ENCODE measurements around the gene QRFPR.
A peak's percentile ranks its signal among the peaks of the same experiment; 100 is the strongest.
"Not testable (repeated sequence)": the region's sequence is repeated elsewhere in the genome, so short reads cannot be mapped to it uniquely, and the experiment has no call there.

Gene QRFPR

DNA sequence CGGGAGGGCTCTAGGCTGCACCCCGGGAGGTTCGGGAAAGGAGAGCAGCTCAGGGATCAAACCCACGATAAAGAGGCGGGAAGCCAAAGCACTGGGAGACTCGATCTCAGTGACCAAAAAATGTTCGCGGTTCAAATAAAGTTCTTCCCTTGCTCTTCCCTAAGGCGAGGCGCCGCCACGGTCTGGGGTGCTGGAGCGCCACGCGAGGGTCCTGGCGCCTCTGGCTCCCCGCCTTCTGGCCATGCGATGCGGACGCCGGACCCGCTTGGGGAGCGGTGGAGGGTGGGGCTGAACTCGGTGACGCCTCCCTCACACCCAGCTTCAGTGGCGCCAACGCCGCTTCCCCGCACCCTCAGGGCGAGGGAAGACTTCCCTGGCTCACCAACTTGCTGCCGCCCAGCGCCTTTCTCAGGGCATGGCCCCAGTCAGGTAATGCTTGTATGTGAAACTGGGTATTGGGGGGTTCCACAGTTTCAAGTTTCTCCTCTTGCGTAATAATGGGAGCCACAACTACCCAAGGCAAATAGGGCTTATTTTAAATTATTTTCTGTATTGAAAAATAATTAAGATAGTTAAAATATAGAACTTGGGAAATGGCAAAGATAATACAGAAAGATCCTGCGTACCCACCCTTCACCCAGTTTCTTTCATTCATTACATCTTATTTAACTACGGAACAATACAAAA is at the start of gene QRFPR:
Gene QRFPR (minus strand): TSS at position 243 of the 687 bp plus-strand sequence. CDS start 371 bp downstream, outside the sequence.
- ATAC-seq, result peak; percentile 55

DNA sequence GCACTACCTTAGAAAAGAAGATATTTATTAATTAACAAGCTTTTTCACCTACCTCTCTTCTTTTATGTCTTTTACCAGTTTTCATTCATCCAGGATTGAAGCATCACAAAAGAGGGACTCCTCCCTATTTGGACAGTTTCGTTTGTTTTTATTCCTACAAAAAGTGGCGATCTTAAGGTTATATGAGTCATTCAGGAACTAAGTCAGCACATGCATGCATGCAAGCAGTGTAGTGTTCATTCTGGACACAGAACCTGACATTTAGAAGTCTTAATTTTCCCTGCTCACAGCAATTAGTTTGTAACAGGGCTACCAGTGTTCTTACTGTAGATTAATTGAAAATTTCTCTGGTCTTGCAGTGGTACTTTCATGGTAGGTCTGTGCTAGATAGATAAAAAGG is 47.9 kb upstream of the QRFPR start:
- Mint-ChIP-seq H3K4me3 (no peak overlapping the region), H3K9me3 (no peaks in the 10 kb centered on the region), H3K36me3 (no peaks in the 10 kb centered on the region), H3K27ac (no peak overlapping the region), H3K4me1 (no peaks in the 10 kb centered on the region)
- no peak for ATAC-seq
- no peak for DNase-seq (ENCODE audit: low spot score in 2 of 2)

More for the DNA sequence above, at the start of gene QRFPR:
- Mint-ChIP-seq H3K9me3 (no peaks in the 10 kb centered on the region), H3K4me3 (peak within 1 kb of the TSS; percentile 55), H3K27ac (no peak within 1 kb of the TSS), H3K4me1 (peaks cover 8% of the 10 kb centered on the region), H3K36me3 (no peaks in the 10 kb centered on the region)
- DNase-seq (ENCODE audit: low spot score in 2 of 2), result no peak

DNA sequence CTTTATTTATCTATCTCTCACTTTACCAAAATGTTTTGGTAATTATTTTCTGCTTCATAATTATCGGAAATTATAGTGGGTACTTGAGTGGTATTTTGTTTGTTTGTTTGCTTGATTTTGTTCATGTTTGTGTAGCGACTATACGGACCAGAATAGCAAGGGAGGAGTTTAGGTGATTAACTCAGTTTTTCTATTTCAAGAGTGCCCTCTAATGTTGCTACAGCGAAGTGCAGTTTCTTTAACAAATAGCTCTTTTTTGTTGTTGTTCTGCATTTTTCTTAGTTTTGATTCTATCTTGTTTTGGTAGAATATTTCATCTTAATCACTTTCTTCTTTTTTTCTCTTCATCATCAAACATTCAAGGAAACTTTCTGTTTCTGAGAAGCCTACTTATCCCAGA is 40.8 kb upstream of the QRFPR start:
- no peaks in the 10 kb centered on the region for H3K36me3 Mint-ChIP-seq
- ATAC-seq (no peak), DNase-seq (ENCODE audit: low spot score in 2 of 2) (no peak)
- no peak overlapping the region for H3K27ac Mint-ChIP-seq
- H3K4me1 Mint-ChIP-seq, result no peaks in the 10 kb centered on the region
- H3K4me3 Mint-ChIP-seq, result no peak overlapping the region
- no peaks in the 10 kb centered on the region for H3K9me3 Mint-ChIP-seq

DNA sequence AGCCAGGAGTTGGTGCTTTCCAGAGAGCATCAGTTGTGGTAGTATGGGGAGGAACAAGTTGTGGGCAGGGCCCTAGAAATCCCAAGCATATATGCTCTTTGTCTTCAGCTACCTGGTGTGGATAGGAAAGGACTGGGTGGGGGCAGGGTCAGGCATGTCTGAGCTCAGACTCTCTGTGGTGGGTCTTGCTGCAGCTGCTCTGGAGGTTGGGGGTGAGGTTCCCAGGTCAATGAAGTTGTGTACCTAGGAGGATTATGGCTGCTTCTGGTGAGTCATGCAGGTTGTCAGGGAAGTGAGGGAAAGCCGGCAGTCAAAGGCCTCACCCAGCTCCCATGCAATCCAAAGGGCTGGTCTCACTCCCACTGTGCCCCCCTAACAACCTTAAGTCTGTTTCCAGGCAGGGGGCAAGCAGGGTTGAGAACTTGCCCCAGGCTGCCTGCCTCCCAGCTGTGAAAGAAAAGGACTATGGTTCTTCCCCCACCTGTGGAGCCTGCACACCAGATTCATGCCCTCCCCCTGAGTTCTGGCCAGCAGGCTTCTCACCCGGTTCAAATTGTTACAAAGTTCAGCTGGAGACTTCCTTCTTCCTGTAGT is 30.4 kb upstream of the QRFPR start:
- H3K36me3 Mint-ChIP-seq, result no peaks in the 10 kb centered on the region
- H3K27ac Mint-ChIP-seq, result no peak overlapping the region
- DNase-seq (ENCODE audit: low spot score in 2 of 2), result no peak
- peaks cover 3% of the 10 kb centered on the region for H3K9me3 Mint-ChIP-seq
- H3K4me1 Mint-ChIP-seq, result no peaks in the 10 kb centered on the region
- H3K4me3 Mint-ChIP-seq, result no peak overlapping the region
- ATAC-seq, result no peak

DNA sequence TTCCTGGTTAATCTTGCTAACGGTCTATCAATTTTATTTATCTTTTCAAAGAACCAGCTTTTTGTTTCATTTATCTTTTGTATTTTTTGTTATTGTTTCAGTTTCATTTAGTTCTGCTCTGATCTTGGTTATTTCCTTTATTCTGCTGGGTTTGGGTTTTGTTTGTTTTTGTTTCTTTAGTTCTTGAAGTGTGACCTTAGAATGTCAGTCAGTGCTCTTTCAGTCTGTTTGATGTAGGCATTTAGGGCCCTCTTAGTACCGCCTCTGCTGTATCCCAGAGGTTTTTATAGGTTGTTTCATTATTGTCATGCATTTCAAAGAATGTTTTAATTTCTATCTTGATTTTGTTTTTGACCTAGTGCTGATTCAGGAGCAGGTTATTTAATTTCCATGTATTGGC is 27.7 kb upstream of the QRFPR start:
- not testable (repeated sequence) for H3K4me1 Mint-ChIP-seq, H3K36me3 Mint-ChIP-seq

DNA sequence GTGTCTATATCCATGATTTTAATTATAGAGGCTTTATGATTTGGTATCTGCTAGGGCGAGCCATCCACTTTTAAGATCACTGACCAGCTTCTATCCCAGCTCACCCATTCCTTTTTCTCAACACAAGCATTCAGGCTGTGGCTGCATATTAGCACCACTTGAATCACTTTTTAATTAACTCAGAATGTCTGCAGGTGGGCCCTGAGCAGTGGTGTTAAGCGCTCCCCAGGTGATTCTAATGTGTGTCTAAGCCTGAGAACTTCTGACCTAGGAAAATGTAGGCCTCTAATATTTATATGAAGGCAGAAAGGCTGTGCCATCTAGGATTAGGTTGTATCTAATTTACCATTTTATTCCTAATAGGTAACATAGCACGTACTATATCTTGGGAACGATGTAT is 19.8 kb upstream of the QRFPR start:
- ATAC-seq, result no peak
- Mint-ChIP-seq H3K36me3 (no peaks in the 10 kb centered on the region), H3K9me3 (no peaks in the 10 kb centered on the region), H3K27ac (no peak overlapping the region), H3K4me3 (no peak overlapping the region), H3K4me1 (no peaks in the 10 kb centered on the region)
- no peak for DNase-seq (ENCODE audit: low spot score in 2 of 2)

More for the DNA sequence above, 27.7 kb upstream of the QRFPR start:
- H3K27ac Mint-ChIP-seq; H3K4me3 Mint-ChIP-seq; DNase-seq (ENCODE audit: low spot score in 2 of 2); ATAC-seq; H3K9me3 Mint-ChIP-seq: not testable (repeated sequence)

DNA sequence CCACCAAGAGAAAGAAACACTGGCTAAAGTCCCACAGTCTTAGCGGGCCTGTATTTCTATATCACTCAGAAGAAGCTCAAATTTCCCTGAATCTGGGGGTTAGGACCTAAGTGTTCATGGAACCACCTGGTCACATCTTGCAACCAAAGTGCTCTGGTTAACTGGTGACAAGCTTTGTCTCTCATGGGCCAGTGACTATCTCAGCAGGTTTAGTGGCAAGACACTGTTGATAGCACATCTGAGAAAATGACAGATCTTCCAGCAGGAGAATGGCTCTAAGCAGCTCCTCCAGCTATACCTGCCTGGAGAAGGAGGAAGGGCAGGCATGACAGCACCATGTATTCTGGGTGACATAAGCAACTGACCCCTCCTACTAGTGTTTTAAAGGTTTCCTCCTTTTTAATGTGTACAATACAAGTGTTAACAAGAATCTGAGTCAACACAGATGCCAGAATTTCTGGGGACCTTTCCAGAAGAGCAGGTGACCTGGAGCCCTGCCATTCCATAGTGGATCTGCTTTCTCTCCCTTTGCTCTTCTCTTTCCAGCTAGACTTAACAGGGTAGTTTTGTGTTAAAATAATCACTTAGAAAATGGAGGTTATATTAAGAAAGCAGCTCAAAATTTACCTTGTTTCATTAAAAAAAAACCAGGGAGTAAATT is 17.3 kb upstream of the QRFPR start:
- Mint-ChIP-seq H3K4me1 (no peaks in the 10 kb centered on the region), H3K9me3 (no peaks in the 10 kb centered on the region), H3K27ac (no peak overlapping the region), H3K4me3 (no peak overlapping the region), H3K36me3 (no peaks in the 10 kb centered on the region)
- ATAC-seq (no peak), DNase-seq (ENCODE audit: low spot score in 2 of 2) (no peak)

DNA sequence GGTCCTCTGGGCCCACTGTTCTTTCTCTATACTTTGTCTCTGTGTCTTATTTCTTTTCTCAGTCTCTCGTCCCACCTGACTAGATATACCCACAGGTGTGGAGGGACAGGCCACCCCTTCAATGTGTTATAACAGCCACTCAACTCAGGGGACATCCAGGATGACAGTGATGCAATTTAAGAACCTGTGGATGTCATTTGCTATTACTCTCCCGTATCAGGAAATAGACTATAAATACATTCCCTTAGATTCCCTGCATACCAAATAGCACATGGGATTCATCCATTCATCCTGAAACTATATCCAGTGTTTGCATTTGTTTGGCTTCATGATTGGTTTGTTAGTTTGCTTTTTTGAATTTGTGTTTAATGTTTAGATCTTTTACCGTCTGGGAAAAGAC is 16.6 kb upstream of the QRFPR start:
- H3K9me3 Mint-ChIP-seq, result no peaks in the 10 kb centered on the region
- DNase-seq (ENCODE audit: low spot score in 2 of 2) (no peak), ATAC-seq (no peak)
- no peaks in the 10 kb centered on the region for H3K36me3 Mint-ChIP-seq
- no peaks in the 10 kb centered on the region for H3K4me1 Mint-ChIP-seq
- H3K27ac Mint-ChIP-seq, result no peak overlapping the region
- H3K4me3 Mint-ChIP-seq, result no peak overlapping the region

DNA sequence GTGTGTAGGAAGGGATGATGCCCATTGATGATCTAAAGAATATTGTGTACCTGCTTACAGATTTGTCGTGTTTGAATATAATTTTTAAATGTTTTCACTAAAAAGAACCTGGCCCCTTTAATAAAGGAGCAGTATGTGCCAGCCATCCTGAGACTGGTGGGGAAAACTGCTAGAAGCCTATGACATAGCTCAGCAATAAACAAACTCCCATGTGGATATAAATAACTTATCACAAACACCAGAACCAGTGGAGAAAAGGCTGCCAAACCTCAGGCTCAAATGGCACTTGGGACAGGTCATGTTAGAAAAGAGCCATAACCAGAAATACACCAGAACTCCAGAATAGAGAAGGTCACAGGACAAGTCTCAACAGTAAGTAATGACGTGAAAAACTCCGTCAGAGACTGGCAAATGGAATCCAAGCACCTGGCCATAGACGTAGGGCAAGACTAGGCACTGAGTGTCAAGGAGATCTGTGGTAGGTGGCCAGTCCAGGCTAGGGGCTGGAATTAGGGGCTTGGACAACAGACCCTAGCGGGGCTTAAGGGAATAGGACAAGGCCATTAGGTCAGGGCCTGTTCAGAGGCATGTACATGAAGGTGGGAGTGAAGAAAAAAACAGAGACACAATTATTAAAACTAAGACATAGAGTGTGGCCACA is 11.7 kb upstream of the QRFPR start:
- ATAC-seq (no peak), DNase-seq (ENCODE audit: low spot score in 2 of 2) (no peak)
- no peaks in the 10 kb centered on the region for H3K9me3 Mint-ChIP-seq
- no peaks in the 10 kb centered on the region for H3K36me3 Mint-ChIP-seq
- no peaks in the 10 kb centered on the region for H3K4me1 Mint-ChIP-seq
- no peak overlapping the region for H3K4me3 Mint-ChIP-seq
- no peak overlapping the region for H3K27ac Mint-ChIP-seq

DNA sequence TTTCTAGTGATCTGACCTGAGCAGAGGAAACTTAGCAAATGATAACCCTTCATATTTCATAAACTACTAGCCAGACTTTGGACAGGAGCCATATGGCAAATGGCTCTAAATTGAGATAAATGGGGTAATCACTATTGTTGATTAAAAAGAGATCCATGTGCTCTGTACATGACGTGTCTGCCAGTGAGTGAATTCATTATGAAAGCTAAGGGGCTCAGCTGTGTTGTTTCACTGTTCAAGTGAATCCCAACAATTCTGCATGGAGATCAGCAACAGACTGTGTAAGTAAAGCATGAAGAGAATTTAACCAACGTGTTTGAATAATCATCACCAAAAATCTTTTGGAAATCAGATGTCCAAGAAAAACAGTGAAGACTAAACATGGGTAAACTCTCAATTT is 9.5 kb upstream of the QRFPR start:
- no peaks in the 10 kb centered on the region for H3K9me3 Mint-ChIP-seq
- no peaks in the 10 kb centered on the region for H3K36me3 Mint-ChIP-seq
- no peaks in the 10 kb centered on the region for H3K4me1 Mint-ChIP-seq
- no peak overlapping the region for H3K4me3 Mint-ChIP-seq
- DNase-seq (ENCODE audit: low spot score in 2 of 2), result no peak
- ATAC-seq, result no peak
- no peak overlapping the region for H3K27ac Mint-ChIP-seq

DNA sequence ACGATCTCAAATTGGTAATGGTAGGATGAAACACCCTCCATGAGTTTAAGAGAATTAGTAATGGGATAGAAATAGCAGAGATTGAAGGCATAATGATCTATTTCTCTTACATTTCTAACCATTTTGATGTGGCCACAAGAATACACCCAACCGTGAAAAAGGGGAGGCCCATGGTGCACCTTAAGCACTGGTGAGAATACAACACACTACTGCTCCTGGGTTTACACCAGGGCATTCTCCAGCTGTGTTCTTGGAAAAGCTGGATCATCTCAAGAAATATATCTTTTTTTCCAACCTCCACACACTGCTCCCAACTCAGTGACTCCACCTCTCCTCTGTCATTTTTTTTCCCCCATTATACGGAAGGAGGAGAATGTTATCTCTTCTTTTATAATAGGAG is 1.5 kb downstream of the QRFPR start:
- Mint-ChIP-seq H3K36me3 (no peaks in the 10 kb centered on the region), H3K4me3 (no peak overlapping the region), H3K27ac (no peak overlapping the region), H3K9me3 (no peaks in the 10 kb centered on the region), H3K4me1 (peaks cover 8% of the 10 kb centered on the region)
- DNase-seq (ENCODE audit: low spot score in 2 of 2) (no peak), ATAC-seq (no peak)

DNA sequence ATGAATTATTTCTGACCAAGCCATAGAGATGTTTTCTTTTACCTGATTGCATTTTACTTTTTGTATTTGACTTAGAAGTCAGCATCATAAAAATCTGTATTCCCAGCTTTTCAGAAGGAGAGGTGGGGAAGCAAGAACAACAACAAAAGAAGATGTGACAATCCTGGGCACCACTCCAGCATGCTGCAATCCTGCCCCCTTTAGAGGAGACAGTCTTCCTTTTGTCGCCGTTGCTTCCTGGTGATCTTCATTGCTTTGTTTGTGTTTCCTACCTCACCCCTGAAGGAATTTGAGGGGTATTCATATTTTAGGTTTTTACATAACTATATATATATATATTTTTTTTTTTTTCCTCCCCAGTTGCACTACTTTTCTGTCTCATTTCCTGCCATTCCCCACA is 3.7 kb downstream of the QRFPR start:
- Mint-ChIP-seq H3K4me3 (no peak overlapping the region), H3K27ac (no peak overlapping the region), H3K4me1 (peaks cover 8% of the 10 kb centered on the region), H3K9me3 (no peaks in the 10 kb centered on the region), H3K36me3 (no peaks in the 10 kb centered on the region)
- ATAC-seq, result no peak
- no peak for DNase-seq (ENCODE audit: low spot score in 2 of 2)

DNA sequence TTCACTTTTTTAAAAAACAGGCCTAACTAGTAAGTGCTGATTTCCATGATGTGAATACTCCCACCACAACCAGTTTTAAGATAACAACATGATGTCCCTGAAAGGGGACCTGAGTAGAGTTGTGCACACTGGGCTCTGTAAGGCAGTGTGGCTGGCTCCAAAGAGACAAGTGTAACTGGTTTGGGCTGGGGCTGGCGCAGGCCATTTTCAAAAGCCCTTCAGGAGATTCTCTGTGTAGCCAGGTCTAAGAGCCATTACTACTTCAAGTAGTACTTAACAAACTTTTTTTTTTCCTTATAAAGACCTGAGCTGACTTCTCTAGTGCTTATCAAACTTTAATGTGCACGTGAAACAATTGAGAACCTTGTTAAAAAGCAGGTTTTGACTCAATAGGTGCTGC is 4.3 kb downstream of the QRFPR start:
- no peak for ATAC-seq
- Mint-ChIP-seq H3K27ac (no peak overlapping the region), H3K4me3 (no peak overlapping the region), H3K4me1 (peaks cover 8% of the 10 kb centered on the region), H3K36me3 (no peaks in the 10 kb centered on the region), H3K9me3 (no peaks in the 10 kb centered on the region)
- DNase-seq (ENCODE audit: low spot score in 2 of 2), result no peak

DNA sequence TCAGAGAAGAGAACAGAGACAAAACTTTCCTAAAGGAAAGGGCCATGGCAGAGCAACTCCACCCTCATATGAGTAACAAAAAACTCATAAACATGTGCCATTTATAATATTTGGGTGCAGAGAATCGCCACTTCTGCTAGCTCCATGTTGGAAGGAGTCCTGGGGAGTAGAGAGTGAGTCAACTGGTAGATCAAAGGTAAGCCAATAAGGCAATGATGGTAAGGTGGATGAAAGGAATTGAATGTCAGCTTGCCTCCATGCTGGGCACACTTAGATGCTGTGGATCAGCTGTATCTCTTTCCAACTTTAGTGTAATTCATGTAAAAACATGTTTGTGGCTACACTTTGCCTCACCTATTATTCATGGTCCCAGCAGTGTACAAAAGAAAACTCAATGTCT is 4.7 kb downstream of the QRFPR start:
- ATAC-seq (no peak), DNase-seq (ENCODE audit: low spot score in 2 of 2) (no peak)
- Mint-ChIP-seq H3K27ac (no peak overlapping the region), H3K4me1 (peaks cover 8% of the 10 kb centered on the region), H3K36me3 (no peaks in the 10 kb centered on the region), H3K4me3 (no peak overlapping the region), H3K9me3 (no peaks in the 10 kb centered on the region)

DNA sequence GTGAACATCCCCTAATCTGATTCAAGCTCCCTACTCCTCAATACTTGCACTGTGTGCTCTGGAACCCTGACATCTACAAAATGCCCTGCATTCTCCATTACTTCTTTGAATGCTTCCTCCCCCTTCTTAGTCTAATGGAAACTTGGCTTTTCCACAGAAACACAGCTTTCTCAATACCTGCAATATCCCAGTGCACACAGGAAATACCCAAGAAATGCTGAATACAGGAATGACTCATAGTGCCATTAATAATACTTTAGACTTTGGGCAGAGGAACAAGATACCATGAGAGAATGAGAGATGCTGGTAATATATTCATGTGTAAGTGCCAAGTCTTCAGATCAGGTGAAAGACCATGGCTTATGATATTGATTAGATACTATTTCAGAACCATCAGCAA is 5.6 kb downstream of the QRFPR start:
- no peak for DNase-seq (ENCODE audit: low spot score in 2 of 2)
- H3K36me3 Mint-ChIP-seq, result no peaks in the 10 kb centered on the region
- no peak overlapping the region for H3K4me3 Mint-ChIP-seq
- no peak overlapping the region for H3K27ac Mint-ChIP-seq
- no peak for ATAC-seq
- no peaks in the 10 kb centered on the region for H3K9me3 Mint-ChIP-seq
- H3K4me1 Mint-ChIP-seq, result peaks cover 7% of the 10 kb centered on the region

DNA sequence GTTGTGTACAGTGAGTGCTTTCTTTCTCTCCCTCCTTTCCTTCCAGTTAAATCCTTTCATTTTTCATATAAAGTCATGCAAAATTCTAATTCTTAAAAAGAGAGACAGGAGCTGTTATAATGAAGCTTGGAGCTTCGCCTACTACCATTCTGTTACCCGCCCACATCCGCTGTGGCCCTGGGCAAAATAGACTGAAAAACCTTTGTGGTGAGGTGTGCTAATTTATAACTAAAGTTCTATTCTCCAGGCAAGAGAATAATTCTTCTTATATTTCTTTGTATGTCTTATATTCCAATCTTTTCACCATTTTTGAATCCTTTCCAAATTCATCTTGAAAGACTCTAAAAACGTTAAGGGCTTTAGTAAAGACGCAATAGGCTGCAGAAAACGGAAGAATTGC is 7.0 kb downstream of the QRFPR start:
- H3K27ac Mint-ChIP-seq, result no peak overlapping the region
- no peaks in the 10 kb centered on the region for H3K9me3 Mint-ChIP-seq
- ATAC-seq, result no peak
- no peak for DNase-seq (ENCODE audit: low spot score in 2 of 2)
- no peaks in the 10 kb centered on the region for H3K36me3 Mint-ChIP-seq
- H3K4me3 Mint-ChIP-seq, result no peak overlapping the region
- no peaks in the 10 kb centered on the region for H3K4me1 Mint-ChIP-seq

Measured in stimulated activated effector memory CD8-positive, alpha-beta T cell treated with anti-CD3 and anti-CD28 coated beads, Interleukin-12 subunit alpha, Interleukin-12 subunit beta, amount 100 ng/mL, for 72 hours (primary cell).